Tongue (tissue), 3 donors: ENCODE data around the gene C6orf52. TPM values are rescaled to one million over a fixed set of nuclear protein-coding genes. Genes with fewer than 3 reads are reported as not detected.

Source experiments
- DNase-seq: peaks from one replicate; pipeline ENCODE4 v3.0.0-alpha.2; 2015
- small RNA-seq: library from RNA; depleted of rRNA; stranded (forward); fragments of <200 nt; gene quantifications from one replicate; pipeline ENCODE3, GENCODE V24; 2014; ENCODE audit warnings: low replicate concordance
- total RNA-seq: library from RNA; depleted of rRNA; stranded (reverse); fragments of >200 nt; gene quantifications from one replicate; pipeline ENCODE4 v1.2.3, GENCODE V29; 2014

C6orf52 gene
- total RNA-seq, 1 donor from 2014 or later = not detected

DNA sequence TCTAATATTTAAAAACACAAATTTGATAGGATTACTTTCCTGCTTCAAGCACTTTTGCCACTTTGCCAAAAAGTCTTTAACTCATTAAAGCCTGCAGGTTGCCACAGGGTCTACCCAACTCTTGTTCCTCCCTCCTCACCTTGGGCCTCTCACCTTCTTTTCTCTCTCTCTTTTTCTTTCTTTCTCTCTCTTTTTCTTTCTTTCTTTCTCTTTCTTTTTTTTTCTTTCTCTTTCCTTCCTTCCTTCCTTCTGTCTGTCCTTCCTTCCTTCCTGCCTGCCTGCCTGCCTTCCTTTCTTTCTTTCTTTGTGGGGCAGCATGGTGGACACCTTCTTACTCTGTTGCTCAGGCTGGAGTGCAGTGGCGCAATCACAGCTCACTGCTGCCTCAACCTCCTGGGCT, 50.2 kb downstream of the C6orf52 start:
- DNase-seq = no peak

DNA sequence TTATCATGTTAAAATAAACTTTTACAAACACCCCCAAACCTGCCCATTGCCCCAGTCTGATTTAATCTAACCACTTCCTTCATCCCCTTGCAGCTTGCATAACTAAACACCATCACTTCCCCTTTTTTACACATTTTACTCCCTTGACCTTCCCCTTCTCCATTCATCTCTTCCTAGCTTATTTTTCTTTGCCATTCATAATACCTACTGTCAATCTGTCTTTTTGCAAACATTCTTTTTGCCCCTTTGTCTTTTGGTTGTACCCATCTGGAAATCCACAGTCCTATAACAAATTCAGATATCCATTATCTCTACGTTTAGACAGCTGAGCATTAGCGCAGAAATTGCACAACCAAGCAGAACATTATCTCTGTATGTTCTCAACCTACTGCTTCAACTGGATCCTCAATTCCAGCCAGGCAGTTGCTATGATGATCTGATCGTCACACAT, 51.2 kb downstream of the C6orf52 start:
- DNase-seq = no peak

DNA sequence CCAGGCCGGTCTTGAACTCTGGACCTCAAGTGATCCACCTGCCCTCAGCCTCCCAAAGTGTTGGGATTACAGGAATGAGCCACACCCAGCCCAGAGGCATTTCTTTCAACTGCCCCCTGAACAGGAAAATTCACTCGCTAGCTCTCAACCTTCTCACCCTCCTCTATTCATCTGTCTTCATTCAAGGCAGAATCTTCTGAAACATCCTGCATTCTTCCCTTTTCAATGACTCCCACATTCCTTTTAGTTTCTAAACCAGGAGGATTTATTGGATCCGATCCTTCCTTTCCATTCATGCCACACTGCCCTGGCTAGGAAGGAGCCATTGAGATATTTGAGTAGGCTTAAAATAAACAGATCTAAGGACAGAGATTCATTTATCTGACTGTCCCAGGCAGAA, 52.9 kb downstream of the C6orf52 start:
- no peak for DNase-seq

DNA sequence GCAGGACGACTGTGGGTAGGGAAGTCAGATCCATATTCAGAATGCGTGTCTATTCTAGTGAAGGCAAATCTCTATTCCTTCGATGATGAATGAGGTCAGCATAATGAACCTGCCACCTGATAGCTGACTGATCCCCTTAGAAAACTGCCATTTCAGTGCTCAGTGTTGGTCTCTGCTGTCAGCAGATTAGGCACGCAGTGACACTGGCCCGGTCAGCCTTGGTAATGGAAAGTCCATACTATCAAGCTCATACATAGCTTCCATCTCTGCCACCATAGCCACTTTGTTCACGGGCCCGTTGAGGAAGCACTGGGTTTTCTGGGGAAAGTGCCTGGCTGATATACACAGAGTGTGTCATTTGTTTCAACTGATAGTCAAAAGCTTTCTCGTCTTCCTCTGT, 54.0 kb downstream of the C6orf52 start:
- no peak for DNase-seq

DNA sequence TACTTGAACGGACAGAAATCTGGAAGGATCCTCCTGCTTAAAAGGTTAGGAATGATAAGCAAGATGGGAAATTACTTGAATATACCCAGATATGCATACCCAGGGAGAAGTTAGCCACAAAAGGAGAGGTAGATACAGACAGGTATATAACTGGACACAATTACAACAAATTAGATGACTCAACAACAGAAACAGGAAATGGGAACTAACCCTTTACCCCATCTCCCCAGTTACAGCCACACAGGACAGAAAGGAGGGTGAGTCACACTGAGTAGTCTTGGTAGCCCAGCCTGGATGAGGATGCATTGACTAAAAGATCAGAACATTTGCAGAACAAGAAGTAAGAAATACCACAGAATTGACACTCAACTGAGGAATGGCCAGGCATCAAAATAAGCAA, 61.2 kb downstream of the C6orf52 start:
- no peak for DNase-seq

DNA sequence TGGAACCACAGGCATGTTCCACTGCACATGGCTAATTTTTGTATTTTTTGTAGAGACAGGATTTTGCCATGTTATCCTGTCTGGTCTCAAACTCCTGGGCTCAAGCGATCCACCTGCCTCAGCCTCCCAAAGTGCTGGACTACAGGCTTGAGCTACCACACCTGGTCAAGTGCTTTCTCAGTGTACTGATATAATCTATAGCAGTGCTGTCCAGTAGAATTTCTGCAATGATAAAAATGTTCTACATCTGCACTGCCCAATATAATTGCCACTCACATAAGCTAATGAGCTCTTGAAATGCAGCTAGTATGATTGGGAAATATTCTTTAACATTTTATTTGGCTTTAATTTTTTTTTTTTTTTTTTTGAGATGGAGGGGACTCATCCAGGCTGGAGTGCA, 64.2 kb downstream of the C6orf52 start:
- no peak for DNase-seq

DNA sequence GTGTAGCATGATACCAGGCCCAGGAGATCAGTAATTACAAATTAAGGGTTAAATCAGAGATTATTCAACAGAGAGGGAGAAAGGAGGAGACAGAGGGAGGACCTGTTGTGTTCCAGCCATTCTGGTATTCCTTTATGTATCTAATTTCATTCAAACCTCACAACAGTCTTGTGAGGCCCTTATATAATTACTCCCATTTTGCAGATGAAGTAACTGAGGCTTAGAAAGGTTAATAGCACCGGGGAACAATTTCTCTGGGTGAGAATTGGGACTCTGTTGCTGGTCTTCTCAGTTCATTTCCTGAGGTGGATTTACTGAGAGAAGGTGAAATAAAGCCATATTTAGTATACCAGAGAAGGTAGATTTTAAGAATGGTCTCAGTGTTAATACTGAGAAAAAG, 66.6 kb downstream of the C6orf52 start:
- DNase-seq = no peak

DNA sequence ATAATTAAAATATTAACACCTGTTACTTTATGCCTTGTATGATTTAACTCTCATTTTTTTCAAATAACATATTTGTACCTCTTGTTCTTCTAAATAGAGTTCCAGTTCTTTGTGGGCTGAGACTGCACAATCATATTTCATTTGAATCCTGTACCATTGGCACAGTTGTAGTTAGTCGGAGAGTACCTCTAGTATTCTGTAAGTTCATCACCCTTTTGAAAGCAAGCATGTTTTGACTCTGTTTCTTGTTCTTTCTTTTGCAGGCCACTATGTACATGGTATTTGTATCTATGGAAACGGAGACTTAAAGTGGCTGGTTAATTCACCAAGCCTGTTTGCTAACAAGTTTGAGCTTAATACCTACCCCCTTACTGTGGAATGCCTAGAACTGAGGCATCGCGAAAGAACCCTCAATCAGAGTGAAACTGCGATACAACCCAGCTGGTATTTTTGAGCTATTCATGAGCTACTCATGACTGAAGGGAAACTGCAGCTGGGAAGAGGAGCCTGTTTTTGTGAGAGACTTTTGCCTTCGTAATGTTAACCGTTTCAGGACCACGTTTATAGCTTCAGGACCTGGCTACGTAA, 68.2 kb downstream of the C6orf52 start:
- DNase-seq = peak; percentile 55

DNA sequence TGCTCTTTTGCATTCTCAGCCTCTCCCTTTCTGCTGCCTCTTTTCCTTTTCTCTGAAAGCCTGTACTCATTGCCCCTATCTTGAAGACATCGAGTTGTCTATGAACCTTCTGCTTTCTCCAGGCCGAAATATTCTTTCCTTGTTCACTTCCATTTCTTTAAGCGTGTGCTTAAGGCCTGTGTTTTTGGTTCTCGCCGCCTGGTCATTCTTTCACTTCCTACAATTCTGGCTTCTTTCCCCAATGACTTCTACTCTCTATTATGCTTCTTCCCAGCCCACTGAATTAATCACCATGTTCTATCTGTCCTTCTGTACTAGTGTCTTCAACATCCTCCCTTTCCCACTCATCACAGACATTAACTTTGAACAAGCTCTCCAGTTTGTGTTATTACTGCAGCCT, 69.6 kb downstream of the C6orf52 start:
- DNase-seq = no peak

DNA sequence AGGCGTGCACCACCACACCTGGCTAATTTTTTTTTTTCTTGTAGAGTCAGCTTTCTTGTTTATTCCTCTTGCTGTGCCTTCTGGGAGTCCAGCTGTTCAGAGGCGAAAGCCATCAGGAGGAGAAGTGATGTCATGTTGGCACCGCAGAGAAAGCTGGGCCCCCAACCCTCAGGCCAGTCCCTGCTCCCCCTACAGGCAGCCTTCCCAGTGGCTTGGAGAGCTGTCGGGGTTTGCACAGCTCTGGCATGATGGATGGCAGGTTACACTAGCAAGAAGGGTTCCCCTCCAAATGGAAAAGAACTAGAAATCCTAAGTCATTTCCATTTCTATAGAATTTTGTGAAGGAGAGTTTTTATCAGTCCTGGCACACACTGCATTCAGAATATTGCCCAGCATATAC, 72.6 kb downstream of the C6orf52 start:
- DNase-seq = no peak

Small RNA genes within 50 kb of the gene (small RNA-seq; reads per million reads assigned to genes)
- not detected for gene RF00019

Other genes starting within 250 kb of the C6orf52 start
- 6.3 TPM for gene GCNT2, start 173.3 kb downstream of the C6orf52 start, total RNA-seq
- 13.1 TPM for gene PAK1IP1, start 356 bp upstream of the C6orf52 start, total RNA-seq
- 77.5 TPM for gene TMEM14C, start 28.5 kb upstream of the C6orf52 start, total RNA-seq
- 102 TPM for gene TMEM14B, start 53.2 kb upstream of the C6orf52 start, total RNA-seq
- gene MAK, start 143.9 kb upstream of the C6orf52 start, total RNA-seq = 0.21 TPM
- gene GCM2, start 187.4 kb upstream of the C6orf52 start, total RNA-seq = not detected
- 1.5 TPM for gene SYCP2L, start 192.4 kb upstream of the C6orf52 start, total RNA-seq